ENCODE results near the gene GAS7. TPM values are rescaled to one million over a fixed set of nuclear protein-coding genes. Genes with fewer than 3 reads are reported as not detected.

GAS7 gene
- total and polyA plus RNA-seq, 2 donors (not counting 1 experiment from before 2014, with no cell fraction given): 3.4 to 13.6 TPM

GRCh38 chr17:9958586-9959281 lies 239.7 kb downstream of the GAS7 start:
- H3K9me3 ChIP-seq (ENCODE audit: control extremely low read depth in 1 of 3, control insufficient read depth in 2 of 3, insufficient read depth in 1 of 3, low read length in 2 of 3): no peaks in the 10 kb centered on the region
- 79% methylated on average over 15 of the region's 19 CpGs for WGBS (ENCODE audit: insufficient coverage)
- peaks cover 6% of the 10 kb centered on the region for H3K27me3 Mint-ChIP-seq
- H3K27me3 ChIP-seq (replicated peaks in 1 of 4; ENCODE audit: control extremely low read depth in 1 of 4, control insufficient read depth in 3 of 4, insufficient read depth in 4 of 4, low read length in 3 of 4): peaks cover 0 to 4% (median 0%) of the 10 kb centered on the region in 4 experiments
- no peak overlapping the region for H3K9ac ChIP-seq (ENCODE audit: low read length)
- H3K4me3 Mint-ChIP-seq: no peak overlapping the region
- ATAC-seq (ENCODE audit: low read depth) (no peak), DNase-seq (no peak)
- no peak overlapping the region for H3K4me3 ChIP-seq (ENCODE audit: control extremely low read depth in 1 of 5, extremely low read depth in 1 of 5, insufficient read depth in 1 of 5, low read depth in 2 of 5, low read length in 4 of 5)
- ChIA-PET POLR2A (no interaction called here), CTCF (interaction anchor here (1.1 to 2.3 kb wide), 3 partner anchors 10 to 656 kb away, joined by 3 to 6 read pairs (median 3); no protein-coding TSS in a partner anchor)
- H3K4me1 ChIP-seq (ENCODE audit: control insufficient read depth in 2 of 2, insufficient read depth in 2 of 2, low read length in 2 of 2): no peaks in the 10 kb centered on the region
- no peaks in the 10 kb centered on the region for H3K4me1 Mint-ChIP-seq
- H3K27ac ChIP-seq (ENCODE audit: low read length in 2 of 2): no peak overlapping the region
- H4K20me1 ChIP-seq (ENCODE audit: control insufficient read depth, insufficient read depth, low read length, poor library complexity, severe bottlenecking): no peaks in the 10 kb centered on the region
- no peak overlapping the region for H3K27ac Mint-ChIP-seq
- no peaks in the 10 kb centered on the region for H3K36me3 ChIP-seq (replicated peaks in 1 of 2; ENCODE audit: control extremely low read depth in 1 of 2, control insufficient read depth in 1 of 2, extremely low read depth in 1 of 2, insufficient read depth in 2 of 2, low read length in 1 of 2)
- no peak for TF ChIP-seq CTCF (IDR thresholded peaks at IDR 0.05)
- H3K4me2 ChIP-seq (replicated peaks; ENCODE audit: low read depth, low read length, poor library complexity, severe bottlenecking): no peak overlapping the region
- H3K79me2 ChIP-seq (ENCODE audit: control insufficient read depth, insufficient read depth, low read length): no peaks in the 10 kb centered on the region
- H3K9me3 Mint-ChIP-seq (ENCODE audit: insufficient read depth): no peaks in the 10 kb centered on the region
- intact Hi-C loops (cut with micrococcal nuclease): no loop called here
- no peak overlapping the region for H2AFZ ChIP-seq (ENCODE audit: insufficient read depth, low read depth, low read length, poor library complexity, severe bottlenecking)

GRCh38 chr17:9957244-9957643 lies 241.2 kb downstream of the GAS7 start:
- Mint-ChIP-seq H3K9me3 (ENCODE audit: insufficient read depth) (no peaks in the 10 kb centered on the region), H3K27me3 (peaks cover 6% of the 10 kb centered on the region), H3K4me1 (no peaks in the 10 kb centered on the region), H3K4me3 (no peak overlapping the region), H3K27ac (no peak overlapping the region)
- Histone ChIP-seq H3K4me1 (ENCODE audit: control insufficient read depth in 2 of 2, insufficient read depth in 2 of 2, low read length in 2 of 2) (no peaks in the 10 kb centered on the region), H3K27ac (ENCODE audit: low read length in 2 of 2) (no peak overlapping the region), H3K4me3 (ENCODE audit: control extremely low read depth in 1 of 5, extremely low read depth in 1 of 5, insufficient read depth in 1 of 5, low read depth in 2 of 5, low read length in 4 of 5) (no peak overlapping the region), H3K9me3 (ENCODE audit: control extremely low read depth in 1 of 3, control insufficient read depth in 2 of 3, insufficient read depth in 1 of 3, low read length in 2 of 3) (no peaks in the 10 kb centered on the region), H3K27me3 (replicated peaks in 1 of 4; ENCODE audit: control extremely low read depth in 1 of 4, control insufficient read depth in 3 of 4, insufficient read depth in 4 of 4, low read length in 3 of 4) (peaks cover 0 to 4% (median 0%) of the 10 kb centered on the region in 4 experiments), H3K9ac (ENCODE audit: low read length) (no peak overlapping the region), H4K20me1 (ENCODE audit: control insufficient read depth, insufficient read depth, low read length, poor library complexity, severe bottlenecking) (no peaks in the 10 kb centered on the region), H3K79me2 (ENCODE audit: control insufficient read depth, insufficient read depth, low read length) (no peaks in the 10 kb centered on the region), H3K4me2 (replicated peaks; ENCODE audit: low read depth, low read length, poor library complexity, severe bottlenecking) (no peak overlapping the region), H2AFZ (ENCODE audit: insufficient read depth, low read depth, low read length, poor library complexity, severe bottlenecking) (no peak overlapping the region), H3K36me3 (replicated peaks in 1 of 2; ENCODE audit: control extremely low read depth in 1 of 2, control insufficient read depth in 1 of 2, extremely low read depth in 1 of 2, insufficient read depth in 2 of 2, low read length in 1 of 2) (no peaks in the 10 kb centered on the region)
- ATAC-seq (ENCODE audit: low read depth): no peak
- TF ChIP-seq CTCF (IDR thresholded peaks at IDR 0.05) (no peak), EZH2 (IDR thresholded peaks at IDR 0.05; ENCODE audit: borderline replicate concordance, insufficient read depth, low read depth, low read length, poor library complexity, severe bottlenecking) (no peak)
- intact Hi-C loops (cut with micrococcal nuclease): no loop called here
- no peak for DNase-seq
- ChIA-PET CTCF (interaction anchor here (0.6 to 0.8 kb wide), 2 partner anchors 33 to 265 kb away, joined by 5 to 6 read pairs; no protein-coding TSS in a partner anchor), POLR2A (no interaction called here)
- 92% methylated on average over 7 of the region's 8 CpGs for WGBS (ENCODE audit: insufficient coverage)

Data from B cell (primary cell).